ENCODE results near the gene MCRIP2.

DNA sequence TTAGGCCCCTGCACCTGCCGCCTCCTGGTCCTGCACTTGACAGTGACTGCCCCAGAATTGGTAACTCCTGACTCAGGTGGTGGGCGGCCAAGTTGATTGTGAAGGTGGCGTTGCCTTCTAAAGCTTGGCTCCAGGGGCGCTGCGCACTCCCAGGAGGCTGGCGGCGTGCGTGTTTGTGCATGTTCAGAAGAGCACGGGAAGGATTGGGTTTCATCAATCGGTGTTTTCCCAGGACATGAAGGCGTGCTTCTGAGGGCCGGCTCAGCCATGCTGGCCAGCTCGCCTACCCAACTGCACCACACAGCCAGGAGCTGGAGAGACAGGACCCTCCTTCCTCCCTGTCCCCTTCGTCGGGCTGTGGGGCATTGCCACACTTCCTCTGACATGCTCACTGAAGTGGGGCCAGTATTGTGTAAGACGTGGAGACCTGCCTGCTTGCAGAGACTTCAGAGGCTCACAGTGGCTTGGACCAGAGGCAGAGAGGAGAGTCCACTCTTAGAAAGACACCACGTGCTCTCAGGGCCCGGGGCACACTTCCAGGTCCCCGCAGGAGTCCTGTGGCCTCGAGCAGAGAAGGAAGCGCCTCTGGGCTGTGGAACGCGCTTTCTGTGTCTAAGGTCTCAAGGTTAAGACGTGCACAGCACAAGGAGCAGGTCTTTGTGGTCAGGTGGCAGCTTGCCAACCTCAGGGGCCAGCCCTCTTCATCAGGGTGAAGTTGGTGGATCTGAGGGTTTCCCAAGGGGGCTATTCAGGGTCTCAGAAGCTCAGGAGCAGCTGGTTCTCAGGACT lies 48.9 kb upstream of the MCRIP2 start:
- TF ChIP-seq, protein P1, sequence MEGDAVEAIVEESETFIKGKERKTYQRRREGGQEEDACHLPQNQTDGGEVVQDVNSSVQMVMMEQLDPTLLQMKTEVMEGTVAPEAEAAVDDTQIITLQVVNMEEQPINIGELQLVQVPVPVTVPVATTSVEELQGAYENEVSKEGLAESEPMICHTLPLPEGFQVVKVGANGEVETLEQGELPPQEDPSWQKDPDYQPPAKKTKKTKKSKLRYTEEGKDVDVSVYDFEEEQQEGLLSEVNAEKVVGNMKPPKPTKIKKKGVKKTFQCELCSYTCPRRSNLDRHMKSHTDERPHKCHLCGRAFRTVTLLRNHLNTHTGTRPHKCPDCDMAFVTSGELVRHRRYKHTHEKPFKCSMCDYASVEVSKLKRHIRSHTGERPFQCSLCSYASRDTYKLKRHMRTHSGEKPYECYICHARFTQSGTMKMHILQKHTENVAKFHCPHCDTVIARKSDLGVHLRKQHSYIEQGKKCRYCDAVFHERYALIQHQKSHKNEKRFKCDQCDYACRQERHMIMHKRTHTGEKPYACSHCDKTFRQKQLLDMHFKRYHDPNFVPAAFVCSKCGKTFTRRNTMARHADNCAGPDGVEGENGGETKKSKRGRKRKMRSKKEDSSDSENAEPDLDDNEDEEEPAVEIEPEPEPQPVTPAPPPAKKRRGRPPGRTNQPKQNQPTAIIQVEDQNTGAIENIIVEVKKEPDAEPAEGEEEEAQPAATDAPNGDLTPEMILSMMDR (conservative IDR thresholded peaks at IDR 0.05), result no peak
- no peak for TF ChIP-seq EZH2 (IDR thresholded peaks at IDR 0.05; ENCODE audit: low read depth)
